Measurements from ENCODE around the gene METTL16.
"Not testable (repeated sequence)": the region's sequence is repeated elsewhere in the genome, so short reads cannot be mapped to it uniquely, and the experiment has no call there.

The METTL16 gene

DNA sequence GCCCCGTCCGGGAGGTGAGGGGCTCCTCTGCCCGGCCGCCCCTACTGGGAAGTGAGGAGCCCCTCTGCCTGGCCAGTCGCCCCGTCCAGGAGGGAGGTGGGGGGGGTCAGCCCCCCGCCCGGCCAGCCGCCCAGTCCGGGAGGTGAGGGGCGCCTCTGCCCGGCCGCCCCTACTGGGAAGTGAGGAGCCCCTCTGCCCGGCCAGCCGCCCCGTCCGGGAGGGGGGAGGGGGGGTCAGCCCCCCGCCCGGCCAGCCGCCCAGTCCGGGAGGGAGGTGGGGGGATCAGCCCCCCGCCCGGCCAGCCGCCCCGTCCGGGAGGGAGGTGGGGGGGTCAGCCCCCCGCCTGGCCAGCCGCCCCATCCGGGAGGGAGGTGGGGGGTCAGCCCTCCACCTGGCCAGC is 64.2 kb downstream of the METTL16 start:
- DNase-seq: not testable (repeated sequence)

- no peak for DNase-seq
Measured at GRCh38 chr17:2445638-2446037, 66.0 kb downstream of the METTL16 start.

GRCh38 chr17:2444382-2444781 is 67.3 kb downstream of the METTL16 start:
- no peak for DNase-seq

DNA sequence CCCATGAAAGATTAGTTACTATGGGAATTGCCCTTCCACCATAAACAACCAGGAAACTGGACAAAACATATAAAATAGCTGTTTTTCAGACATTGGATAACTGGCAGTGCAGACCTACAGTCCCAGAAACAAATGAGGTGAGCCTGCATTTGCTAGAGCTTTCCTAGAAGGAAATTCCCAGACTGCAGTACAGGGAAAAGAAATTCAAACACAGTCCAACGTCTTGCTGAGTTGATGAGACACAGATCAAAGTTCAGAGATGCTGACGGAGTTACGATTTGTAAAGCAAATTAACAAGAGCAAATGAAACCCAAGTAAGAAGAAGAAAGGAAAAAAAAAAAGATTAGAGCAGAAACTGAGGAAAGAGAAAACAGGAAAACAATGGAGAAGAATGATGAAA is 69.5 kb downstream of the METTL16 start:
- no peak for DNase-seq

- DNase-seq: no peak
Measured at GRCh38 chr17:2440930-2441329, 70.8 kb downstream of the METTL16 start.

- not testable (repeated sequence) for DNase-seq
Measured at GRCh38 chr17:2439997-2440396, 71.7 kb downstream of the METTL16 start.

DNA sequence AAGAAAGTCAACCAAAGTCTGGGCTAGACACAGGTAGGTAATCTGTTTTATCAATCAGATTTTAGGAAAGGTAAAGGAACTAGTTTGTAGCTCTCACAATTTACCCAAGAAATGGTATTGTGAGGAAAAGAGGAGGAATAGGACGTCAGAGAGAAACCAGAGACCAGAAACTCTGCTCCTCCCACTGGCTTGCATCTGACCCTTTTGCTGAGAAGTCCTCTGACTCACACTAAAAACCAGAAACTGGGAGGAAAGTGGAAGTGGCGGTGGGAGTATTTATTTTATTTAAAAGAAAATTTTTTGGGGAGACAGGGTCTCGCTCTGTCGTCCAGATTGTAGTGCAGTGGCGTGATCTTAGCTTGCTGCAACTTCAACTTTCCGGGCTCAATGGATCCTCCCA is 72.9 kb downstream of the METTL16 start:
- no peak for DNase-seq

- peak; percentile 89 for DNase-seq
Measured at GRCh38 chr17:2436316-2436905, 75.3 kb downstream of the METTL16 start.

DNA sequence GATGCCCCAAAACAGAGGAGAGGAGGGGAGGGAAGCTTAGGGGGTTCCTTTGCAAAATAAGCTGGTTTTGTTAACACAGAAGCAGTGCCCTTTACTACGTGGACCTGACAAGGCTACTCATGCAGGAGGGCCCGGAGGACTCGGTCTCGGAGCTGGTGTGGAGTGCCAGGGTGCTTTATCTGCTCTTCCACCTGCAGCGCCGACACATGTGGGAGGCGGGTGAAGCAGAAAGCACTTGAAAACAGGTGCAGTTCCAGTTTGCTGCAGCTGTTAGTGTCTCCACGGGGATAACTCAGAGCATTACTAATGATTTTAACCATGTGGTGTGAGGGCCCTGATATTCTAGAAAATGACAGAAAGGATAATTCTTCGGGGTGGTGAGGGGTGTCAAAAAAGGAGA is 75.8 kb downstream of the METTL16 start:
- peak; percentile 93 for DNase-seq

GRCh38 chr17:2435181-2435741 is 76.4 kb downstream of the METTL16 start:
- peak; percentile 84 for DNase-seq

GRCh38 chr17:2433696-2434095 is 78.0 kb downstream of the METTL16 start:
- no peak for DNase-seq

DNA sequence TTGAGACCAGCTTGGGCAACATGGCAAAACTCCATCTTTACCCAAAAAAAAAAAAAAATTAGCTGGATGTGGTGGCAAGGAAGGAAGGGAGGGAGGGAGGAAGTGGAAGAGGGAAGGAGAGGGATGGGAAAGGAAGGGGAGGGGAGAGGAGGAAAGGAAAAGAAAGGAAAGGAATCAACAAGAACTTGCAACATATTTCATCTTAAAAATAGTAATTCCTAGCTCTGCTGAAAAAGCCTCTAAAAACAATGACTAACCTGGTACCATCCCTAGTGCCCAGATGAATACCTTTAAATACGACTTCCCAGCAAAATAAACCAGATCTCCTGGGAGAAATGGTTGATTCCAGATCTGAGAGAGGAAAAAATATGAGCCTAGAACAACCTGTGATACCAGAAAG is 83.8 kb downstream of the METTL16 start:
- DNase-seq: no peak

DNA sequence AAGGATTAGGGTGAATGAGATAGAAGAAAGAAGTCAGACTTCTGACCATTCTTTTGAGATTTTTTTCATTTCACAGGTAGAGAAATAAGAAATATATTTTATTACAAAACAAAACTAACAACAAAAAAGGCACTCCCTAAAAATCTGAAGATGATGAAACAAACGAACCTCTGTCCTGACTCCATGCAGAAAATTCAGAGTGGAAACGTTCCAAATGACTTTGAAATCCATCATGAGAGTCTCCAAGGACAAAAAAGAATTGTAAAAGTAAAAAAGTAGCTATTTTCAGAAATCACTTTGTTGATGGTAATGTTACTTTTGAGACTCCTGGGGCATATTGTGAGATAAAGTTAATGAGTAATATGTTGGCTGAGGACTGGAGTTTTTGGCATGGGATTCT is 84.5 kb downstream of the METTL16 start:
- DNase-seq: no peak

GRCh38 chr17:2423271-2423670 is 88.4 kb downstream of the METTL16 start:
- no peak for DNase-seq

DNA sequence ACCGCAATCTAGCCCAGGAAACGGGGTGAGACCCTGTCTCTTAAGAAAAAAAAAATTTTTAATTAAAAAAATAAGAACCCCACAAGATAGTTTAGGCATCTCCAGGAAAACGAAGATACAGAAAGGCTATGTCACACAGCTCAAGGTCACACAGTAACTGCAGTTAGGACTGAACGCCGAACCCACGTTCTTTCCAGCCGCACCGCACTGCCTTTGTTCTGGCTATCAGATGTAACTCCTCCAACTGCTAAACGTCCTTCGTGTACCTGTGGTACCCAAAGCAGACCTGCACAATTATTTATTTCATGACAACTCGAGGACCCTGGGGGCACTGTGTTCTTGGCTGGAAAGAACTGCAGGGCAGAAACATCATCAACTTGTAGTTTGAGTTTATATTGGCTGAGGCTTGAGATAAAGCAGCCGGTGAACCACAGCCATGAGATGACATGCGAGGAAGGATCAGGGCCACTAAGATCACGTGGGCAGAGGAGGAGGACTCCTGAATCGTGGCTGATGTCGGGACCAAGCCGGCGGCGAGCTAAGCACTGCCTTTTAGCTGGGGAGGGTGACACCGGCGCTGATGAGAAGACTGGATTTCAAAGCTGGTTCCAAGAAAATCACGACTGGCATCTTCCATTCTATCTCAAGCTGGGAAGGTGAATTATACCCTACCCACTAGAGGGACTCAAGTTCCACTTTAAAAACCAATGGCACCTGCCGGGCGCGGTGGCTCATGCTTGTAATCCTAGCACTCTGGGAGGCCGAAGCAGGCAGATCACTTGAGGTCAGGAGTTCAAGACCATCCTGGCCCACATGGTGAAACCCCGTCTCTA is 90.2 kb downstream of the METTL16 start:
- peak; percentile 8 for DNase-seq

- DNase-seq: no peak
Measured at GRCh38 chr17:2420176-2420575, 91.5 kb downstream of the METTL16 start.

GRCh38 chr17:2419486-2419885 is 92.2 kb downstream of the METTL16 start:
- no peak for DNase-seq

DNA sequence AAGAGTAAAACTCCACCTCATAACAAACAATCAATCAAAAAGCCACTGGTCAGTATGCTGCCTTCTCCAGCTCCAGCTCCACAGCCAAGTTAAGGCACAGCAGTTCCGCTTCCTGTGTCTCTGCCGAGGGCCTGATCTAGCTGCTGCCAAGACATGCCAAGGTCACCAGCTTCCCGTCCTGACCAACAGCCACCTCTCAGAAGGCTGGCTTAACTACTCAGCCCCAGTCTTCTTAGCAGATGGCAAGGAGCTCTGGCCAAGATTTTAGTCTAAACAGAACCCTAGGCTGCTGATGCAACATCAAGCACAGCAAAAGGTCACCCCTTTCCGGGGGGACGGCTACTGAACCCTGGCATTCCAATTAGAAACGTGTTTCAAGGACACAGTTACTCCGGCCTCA is 93.1 kb downstream of the METTL16 start:
- DNase-seq: no peak

GRCh38 chr17:2416010-2416734 is 95.5 kb downstream of the METTL16 start:
- peak; percentile 63 for DNase-seq

DNA sequence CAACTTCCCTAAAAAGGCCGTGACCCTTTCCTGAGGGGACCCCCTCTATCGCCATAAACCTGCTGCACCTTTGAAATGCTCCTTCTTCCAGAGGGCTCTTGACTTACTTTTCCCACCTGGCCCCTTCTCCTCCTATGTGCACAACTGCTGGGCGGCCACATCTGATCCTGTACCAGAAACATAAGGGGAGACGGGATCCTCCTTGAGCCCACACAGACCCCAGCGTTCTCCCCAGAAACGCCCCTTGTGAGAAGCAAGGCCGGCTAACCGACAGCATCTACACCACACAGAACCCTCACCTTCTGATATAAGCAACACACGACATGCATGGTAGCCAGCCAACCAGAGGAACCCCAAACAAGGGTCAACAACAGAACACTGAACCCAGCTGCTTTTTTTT is 96.6 kb downstream of the METTL16 start:
- DNase-seq: no peak

DNA sequence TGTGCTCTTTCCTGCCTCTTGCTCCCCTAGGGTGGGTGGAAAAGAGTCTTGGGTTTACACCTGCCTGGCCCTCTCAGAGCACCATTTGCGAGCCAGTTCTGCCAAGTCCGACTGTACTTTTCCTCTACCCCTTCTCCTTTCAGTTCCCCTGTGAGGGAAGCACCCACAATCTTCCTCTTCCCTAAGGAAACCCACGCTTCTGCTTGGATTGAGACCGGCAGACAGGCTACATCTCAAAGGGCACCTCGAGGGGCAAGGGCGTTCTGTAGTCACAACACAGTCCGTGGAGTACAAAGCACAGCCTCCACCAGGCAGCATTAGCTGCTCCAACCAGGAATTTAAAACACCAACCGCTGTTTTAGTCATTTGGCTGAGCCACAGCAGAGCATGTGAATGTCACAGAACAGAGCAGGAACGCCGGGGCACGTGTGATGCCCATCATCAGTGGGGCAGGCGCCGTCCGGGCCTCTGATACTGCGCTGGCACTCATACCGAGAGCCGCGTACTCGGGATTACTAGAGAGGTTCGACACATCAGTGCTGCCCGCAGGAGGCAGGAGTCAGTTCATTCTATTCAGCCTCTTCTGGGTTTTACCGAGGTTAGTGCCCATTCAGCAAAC is 97.1 kb downstream of the METTL16 start:
- DNase-seq: no peak

DNA sequence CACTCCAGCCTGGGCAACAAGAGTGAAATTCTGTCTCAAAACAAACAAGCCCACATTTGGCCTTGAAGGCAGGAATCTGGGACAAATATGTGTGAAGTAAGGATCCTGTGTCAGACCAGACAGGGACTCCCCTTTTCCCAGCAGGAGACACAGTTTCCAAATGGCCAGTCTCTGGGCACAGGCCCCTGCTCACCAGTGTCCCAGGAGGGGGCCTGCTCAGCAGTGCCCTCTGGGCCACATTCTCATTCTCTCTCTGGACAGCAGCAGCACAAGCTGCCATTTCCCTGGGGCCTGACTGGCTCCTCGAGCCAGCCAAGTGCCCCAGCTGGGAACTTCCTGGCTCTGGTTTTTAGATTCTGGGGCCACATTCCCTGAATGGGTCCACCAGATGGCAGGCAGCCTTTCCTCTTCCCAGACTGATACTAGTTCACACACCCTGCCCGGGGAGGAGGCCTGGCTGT is 99.1 kb downstream of the METTL16 start:
- no peak for DNase-seq

GRCh38 chr17:2410951-2411350 is 100.7 kb downstream of the METTL16 start:
- DNase-seq: no peak
